Uterus (tissue), 4 donors: ENCODE data around the gene RNF121. TPM values are rescaled to one million over a fixed set of nuclear protein-coding genes. Genes with fewer than 3 reads are reported as not detected.
A peak's percentile ranks its signal among the peaks of the same experiment; 100 is the strongest.

Experiments
- DNase-seq, 2 donors: peaks; one replicate each; pipeline ENCODE4 v3.0.0-alpha.2; 2019 to 2020
- H3K27ac ChIP-seq, 2 donors: fragments of 200-600 bp; sonication (generic); 1 replicate in 1 of 2; 2 replicates in 1 of 2; pipeline ENCODE4 v1.5.1; 2016 to 2018
- H3K27me3 ChIP-seq, 2 donors: fragments of 200-600 bp; sonication (generic); one replicate each; pipeline ENCODE4 v1.5.1; 2018 to 2019; ENCODE audit warnings: control low read depth in 1 of 2
- H3K36me3 ChIP-seq, 2 donors: fragments of 200-600 bp; sonication (generic); one replicate each; pipeline ENCODE4 v1.5.1; 2019; ENCODE audit warnings: control low read depth in 1 of 2
- H3K4me1 ChIP-seq, 2 donors: fragments of 200-600 bp; sonication (generic); one replicate each; pipeline ENCODE4 v1.5.1; 2018 to 2019; ENCODE audit warnings: control low read depth in 1 of 2
- H3K4me3 ChIP-seq, 2 donors: fragments of 200-600 bp; sonication (generic); 1 replicate in 1 of 2; 2 replicates in 1 of 2; pipeline ENCODE4 v1.5.1; 2018 to 2019; ENCODE audit warnings: mild to moderate bottlenecking in 1 of 2
- H3K9me3 ChIP-seq, 2 donors: fragments of 200-600 bp; sonication (generic); one replicate each; pipeline ENCODE4 v1.5.1; 2019; ENCODE audit warnings: control low read depth in 1 of 2
- POLR2A ChIP-seq, 2 donors: fragments of 450-650 bp; IDR thresholded peaks; one replicate each; pipeline ENCODE4 v1.6.1; 2016; ENCODE audit warnings: antibody characterized with exemption in 2 of 2, mild to moderate bottlenecking in 1 of 2, moderate library complexity in 1 of 2
- intact Hi-C: fragments of 100-400 bp; cut with DNase I; formaldehyde crosslinking; loops from one replicate; pipeline ENCODE4 v1.15.1; 2023; ENCODE audit warnings: low total_unique reads
- total RNA-seq, 4 donors: library from RNA; depleted of rRNA in 3 of 4; stranded (reverse); fragments of >200 nt in 3 of 4; gene quantifications; one replicate each; pipeline versions ENCODE4 v1.1.0 to v1.2.4, GENCODE V29; 2014 to 2023
- TF ChIP-seq, protein P1 (sequence below), 4 experiments: fragments of 200-600 bp in 2 of 4; fragments of 450-650 bp in 2 of 4; sonication (generic) in 2 of 4; IDR thresholded peaks; one replicate each; pipeline ENCODE4 v1.5.1; 2016 to 2019; ENCODE audit warnings: antibody characterized with exemption in 4 of 4, mild to moderate bottlenecking in 2 of 4, moderate library complexity in 1 of 4
- donor health status: DM: yes; HTN: yes; CAD: no.

Gene RNF121
- total RNA-seq, 4 donors from 2014 or later = 3.8 to 56.2 (median 47.0) TPM

DNA sequence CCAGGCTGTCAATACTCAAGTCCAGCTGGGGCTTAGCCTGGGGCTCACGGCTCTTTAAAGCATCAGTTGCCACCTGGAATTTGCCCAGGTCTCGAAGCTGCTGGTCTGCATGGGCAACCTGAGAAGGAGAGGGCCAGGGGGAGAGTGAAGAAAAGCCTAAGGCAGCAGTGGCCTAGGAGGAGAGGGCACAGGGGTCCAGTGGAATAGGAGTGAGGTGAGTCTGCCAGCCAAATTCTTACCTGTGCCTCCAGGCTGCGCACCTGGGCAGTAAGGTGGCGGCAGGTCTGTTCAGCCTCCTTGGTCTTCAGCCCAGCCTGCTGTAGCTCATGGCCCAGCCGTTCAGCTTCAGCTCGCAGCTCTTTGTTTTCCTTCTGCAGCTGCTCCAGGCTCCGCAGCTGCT is 79.9 kb downstream of the RNF121 start:
- Histone ChIP-seq H3K9me3 (no peaks in the 10 kb centered on the region), H3K27ac (no peak overlapping the region), H3K4me3 (no peak overlapping the region), H3K36me3 (no peaks in the 10 kb centered on the region), H3K27me3 (no peaks in the 10 kb centered on the region), H3K4me1 (peaks cover 0 to 4% of the 10 kb centered on the region in 2 donors)
- intact Hi-C loops = no loop called here
- no peak for DNase-seq
- TF ChIP-seq, protein P1, sequence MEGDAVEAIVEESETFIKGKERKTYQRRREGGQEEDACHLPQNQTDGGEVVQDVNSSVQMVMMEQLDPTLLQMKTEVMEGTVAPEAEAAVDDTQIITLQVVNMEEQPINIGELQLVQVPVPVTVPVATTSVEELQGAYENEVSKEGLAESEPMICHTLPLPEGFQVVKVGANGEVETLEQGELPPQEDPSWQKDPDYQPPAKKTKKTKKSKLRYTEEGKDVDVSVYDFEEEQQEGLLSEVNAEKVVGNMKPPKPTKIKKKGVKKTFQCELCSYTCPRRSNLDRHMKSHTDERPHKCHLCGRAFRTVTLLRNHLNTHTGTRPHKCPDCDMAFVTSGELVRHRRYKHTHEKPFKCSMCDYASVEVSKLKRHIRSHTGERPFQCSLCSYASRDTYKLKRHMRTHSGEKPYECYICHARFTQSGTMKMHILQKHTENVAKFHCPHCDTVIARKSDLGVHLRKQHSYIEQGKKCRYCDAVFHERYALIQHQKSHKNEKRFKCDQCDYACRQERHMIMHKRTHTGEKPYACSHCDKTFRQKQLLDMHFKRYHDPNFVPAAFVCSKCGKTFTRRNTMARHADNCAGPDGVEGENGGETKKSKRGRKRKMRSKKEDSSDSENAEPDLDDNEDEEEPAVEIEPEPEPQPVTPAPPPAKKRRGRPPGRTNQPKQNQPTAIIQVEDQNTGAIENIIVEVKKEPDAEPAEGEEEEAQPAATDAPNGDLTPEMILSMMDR (IDR thresholded peaks at IDR 0.05) = no peak
- TF ChIP-seq POLR2A (IDR thresholded peaks at IDR 0.05) = no peak

DNA sequence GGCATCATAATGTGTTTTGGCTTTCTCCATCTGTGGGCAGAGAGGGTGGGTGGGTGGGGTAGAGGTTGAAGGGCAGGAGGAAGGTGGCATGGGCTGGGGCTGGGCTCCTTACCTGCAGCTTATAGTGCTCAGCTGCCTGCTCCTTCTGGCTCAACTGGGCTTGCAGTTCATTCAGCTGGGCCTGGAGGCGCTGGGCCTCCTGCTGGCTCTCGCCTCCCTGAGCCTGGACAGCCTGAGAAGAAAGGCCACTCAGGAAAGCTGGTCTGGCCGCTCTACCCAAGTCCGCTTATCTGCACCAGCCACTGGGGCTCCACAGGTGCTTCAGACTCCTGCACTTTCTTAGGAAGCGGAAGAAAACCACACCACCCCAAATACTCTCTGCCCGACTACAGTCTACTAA is 80.3 kb downstream of the RNF121 start:
- Histone ChIP-seq H3K4me1 (peaks cover 0 to 9% of the 10 kb centered on the region in 2 donors), H3K9me3 (no peaks in the 10 kb centered on the region), H3K36me3 (no peaks in the 10 kb centered on the region), H3K27ac (no peak overlapping the region), H3K27me3 (no peaks in the 10 kb centered on the region), H3K4me3 (no peak overlapping the region)
- TF ChIP-seq, protein P1 (IDR thresholded peaks at IDR 0.05) = no peak
- TF ChIP-seq POLR2A (IDR thresholded peaks at IDR 0.05) = no peak
- DNase-seq = no peak
- intact Hi-C loops = no loop called here

DNA sequence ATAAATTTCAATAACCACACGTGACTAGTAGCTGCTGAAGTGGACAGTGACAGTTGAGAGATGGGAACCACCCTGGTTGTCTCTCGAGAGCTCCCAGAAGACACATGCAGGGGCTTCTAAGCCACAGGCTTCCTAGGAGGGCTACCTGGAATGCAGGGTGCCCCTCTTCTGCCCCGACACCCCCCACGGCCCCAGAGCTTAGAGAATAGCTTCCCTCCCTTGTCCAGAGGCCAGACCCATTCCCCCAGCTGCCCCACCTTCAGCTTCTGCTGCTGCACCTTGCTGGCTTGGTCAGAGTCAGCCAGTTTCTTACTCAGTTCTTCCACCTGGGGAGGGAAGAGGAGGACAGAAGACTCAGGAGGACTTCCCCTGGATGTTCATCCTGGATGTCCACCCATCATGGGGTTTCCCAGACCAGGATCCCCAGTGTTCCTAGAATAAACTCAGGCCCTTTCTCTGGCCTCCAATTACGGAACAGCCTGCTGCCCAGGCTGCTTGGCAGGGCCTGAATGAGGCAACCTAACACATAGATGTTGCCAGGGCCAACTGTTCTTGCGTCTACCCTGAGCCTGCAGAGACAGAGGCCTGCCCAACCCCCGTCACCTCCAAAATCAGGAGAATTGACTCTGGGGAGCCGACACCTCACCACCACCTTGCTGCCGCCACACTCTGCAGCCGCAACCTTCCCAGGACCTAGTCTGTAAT is 81.8 kb downstream of the RNF121 start:
- Histone ChIP-seq H3K36me3 (no peaks in the 10 kb centered on the region), H3K4me1 (peaks cover 0 to 15% of the 10 kb centered on the region in 2 donors), H3K4me3 (no peak overlapping the region), H3K9me3 (no peaks in the 10 kb centered on the region), H3K27me3 (no peaks in the 10 kb centered on the region), H3K27ac (no peak overlapping the region)
- no peak for DNase-seq
- intact Hi-C loops = no loop called here
- TF ChIP-seq, protein P1 (IDR thresholded peaks at IDR 0.05) = no peak
- no peak for TF ChIP-seq POLR2A (IDR thresholded peaks at IDR 0.05)

DNA sequence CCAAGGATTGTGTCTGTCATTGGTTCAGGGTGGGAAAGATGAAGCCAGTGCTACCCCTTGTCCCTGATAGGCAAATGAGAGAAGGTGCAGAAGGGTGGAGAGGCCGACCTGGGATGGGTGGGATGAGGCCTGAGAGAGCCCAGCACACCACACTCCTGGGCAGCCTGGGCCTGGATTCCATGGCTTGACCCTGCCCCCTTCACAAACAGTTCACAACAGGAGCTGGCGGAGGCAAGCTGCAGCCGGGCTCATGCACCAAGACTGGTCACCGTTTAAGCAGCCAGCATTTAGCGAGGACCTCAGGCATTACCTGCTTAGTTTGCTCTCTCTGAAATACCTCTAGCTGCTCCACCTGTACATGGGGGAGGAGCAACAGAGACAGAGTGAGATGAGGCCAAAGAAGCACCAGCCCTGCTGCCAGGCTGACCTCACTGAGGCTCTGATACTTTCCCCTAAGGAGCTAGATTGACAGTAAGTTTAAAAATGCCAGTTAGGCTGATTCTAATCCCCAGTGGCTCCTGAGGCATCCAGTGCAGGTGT is 83.3 kb downstream of the RNF121 start:
- H3K27ac ChIP-seq = peak overlapping the region; percentile 21 to 39

More for the DNA sequence above, 83.3 kb downstream of the RNF121 start:
- Histone ChIP-seq H3K4me1 (peaks cover 0 to 15% of the 10 kb centered on the region in 2 donors), H3K4me3 (no peak overlapping the region), H3K36me3 (no peaks in the 10 kb centered on the region), H3K27me3 (no peaks in the 10 kb centered on the region), H3K9me3 (no peaks in the 10 kb centered on the region)
- DNase-seq = no peak
- TF ChIP-seq POLR2A (IDR thresholded peaks at IDR 0.05) = no peak
- TF ChIP-seq, protein P1 (IDR thresholded peaks at IDR 0.05) = no peak
- intact Hi-C loops = no loop called here
